Mesothelial cell of epicardium (in vitro differentiated cells): ENCODE results near the gene PGBD1. TPM values are rescaled to one million over a fixed set of nuclear protein-coding genes. Genes with fewer than 3 reads are reported as not detected.

Experiments
- DNase-seq, 2 experiments: peaks; one replicate each; pipeline ENCODE4 v3.0.0; 2021; ENCODE audit warnings: low spot score in 2 of 2; ENCODE audit not compliant: unreplicated experiment in 2 of 2
- H3K27ac Mint-ChIP-seq: 2 replicates; pipeline ENCODE4 v1.8.0; 2021; ENCODE audit warnings: mixed read lengths
- H3K27me3 Mint-ChIP-seq: 2 replicates; pipeline ENCODE4 v1.8.0; 2021; ENCODE audit warnings: low read depth, mixed read lengths
- H3K36me3 Mint-ChIP-seq: 2 replicates; pipeline ENCODE4 v1.8.0; 2021; ENCODE audit warnings: mixed read lengths
- H3K4me1 Mint-ChIP-seq: 2 replicates; pipeline ENCODE4 v1.8.0; 2021; ENCODE audit warnings: mixed read lengths
- H3K4me3 Mint-ChIP-seq: 2 replicates; pipeline ENCODE4 v1.8.0; 2021; ENCODE audit warnings: mild to moderate bottlenecking, moderate library complexity, mixed read lengths
- H3K9me3 Mint-ChIP-seq: 2 replicates; pipeline ENCODE4 v1.8.0; 2021; ENCODE audit warnings: mixed read lengths
- total RNA-seq: library from RNA; stranded (reverse); gene quantifications from 3 replicates; pipeline ENCODE4 v1.2.1, GENCODE V29; 2021
- TF ChIP-seq, protein P1 (sequence below): fragments of 200-600 bp; sonication (generic); IDR thresholded peaks from one replicate; pipeline ENCODE4 v1.5.0; 2021; ENCODE audit warnings: antibody characterized with exemption; ENCODE audit not compliant: unreplicated experiment

PGBD1 gene
- total RNA-seq, result 8.9 to 9.4 TPM (median 9.2 TPM) in 3 replicates

DNA sequence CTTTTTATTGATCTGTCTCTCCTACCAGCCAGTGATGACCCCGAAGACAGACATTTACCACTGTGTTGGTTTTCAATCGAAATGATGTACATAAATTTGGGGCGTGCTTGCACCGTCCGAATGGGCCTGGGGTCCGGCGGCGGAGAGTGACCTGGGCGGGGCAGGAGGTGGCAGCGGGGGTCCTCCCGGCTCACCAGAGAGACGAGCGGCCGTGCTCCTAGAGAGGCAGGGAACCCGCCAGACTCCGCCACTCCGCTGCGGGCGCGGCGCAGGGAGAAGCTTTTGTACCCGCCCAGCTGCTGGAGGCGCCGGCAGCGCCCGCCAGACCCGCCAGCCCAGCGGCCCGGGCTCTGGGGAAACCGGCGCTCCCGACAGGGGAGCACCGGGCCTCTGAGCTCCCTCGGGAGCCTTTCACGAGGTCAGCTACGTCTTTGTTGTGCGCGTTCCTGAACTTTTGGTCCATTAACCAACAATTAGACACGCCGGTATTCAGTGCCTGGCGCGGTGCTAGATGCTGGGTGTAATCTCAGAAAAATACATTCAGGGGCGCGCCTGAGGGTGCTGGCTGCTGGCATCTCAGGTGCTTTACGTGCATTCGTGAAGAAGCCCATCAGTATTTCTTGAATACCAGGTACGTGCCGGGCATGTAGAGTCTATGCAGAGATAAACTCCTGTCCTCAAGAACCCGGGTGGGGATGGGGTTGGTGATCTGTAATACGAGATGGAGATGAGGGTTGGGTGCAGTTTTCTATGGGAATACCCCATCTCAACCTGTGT is at the start of gene PGBD1:
TSS of gene PGBD1 (plus strand) at position 285 of the 777 bp plus-strand sequence. CDS start 2,242 bp downstream, outside the sequence.
- peak; percentile 49 to 75 for DNase-seq
- TF ChIP-seq, protein P1, sequence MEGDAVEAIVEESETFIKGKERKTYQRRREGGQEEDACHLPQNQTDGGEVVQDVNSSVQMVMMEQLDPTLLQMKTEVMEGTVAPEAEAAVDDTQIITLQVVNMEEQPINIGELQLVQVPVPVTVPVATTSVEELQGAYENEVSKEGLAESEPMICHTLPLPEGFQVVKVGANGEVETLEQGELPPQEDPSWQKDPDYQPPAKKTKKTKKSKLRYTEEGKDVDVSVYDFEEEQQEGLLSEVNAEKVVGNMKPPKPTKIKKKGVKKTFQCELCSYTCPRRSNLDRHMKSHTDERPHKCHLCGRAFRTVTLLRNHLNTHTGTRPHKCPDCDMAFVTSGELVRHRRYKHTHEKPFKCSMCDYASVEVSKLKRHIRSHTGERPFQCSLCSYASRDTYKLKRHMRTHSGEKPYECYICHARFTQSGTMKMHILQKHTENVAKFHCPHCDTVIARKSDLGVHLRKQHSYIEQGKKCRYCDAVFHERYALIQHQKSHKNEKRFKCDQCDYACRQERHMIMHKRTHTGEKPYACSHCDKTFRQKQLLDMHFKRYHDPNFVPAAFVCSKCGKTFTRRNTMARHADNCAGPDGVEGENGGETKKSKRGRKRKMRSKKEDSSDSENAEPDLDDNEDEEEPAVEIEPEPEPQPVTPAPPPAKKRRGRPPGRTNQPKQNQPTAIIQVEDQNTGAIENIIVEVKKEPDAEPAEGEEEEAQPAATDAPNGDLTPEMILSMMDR, result no peak
- peaks cover 11% of the 10 kb centered on the region for H3K4me1 Mint-ChIP-seq
- H3K27me3 Mint-ChIP-seq, result no peaks in the 10 kb centered on the region
- H3K27ac Mint-ChIP-seq, result peak within 1 kb of the TSS; percentile 75
- H3K9me3 Mint-ChIP-seq, result peaks cover 10% of the 10 kb centered on the region
- H3K4me3 Mint-ChIP-seq, result peak within 1 kb of the TSS; percentile 92
- peaks cover 24% of the 10 kb centered on the region for H3K36me3 Mint-ChIP-seq

DNA sequence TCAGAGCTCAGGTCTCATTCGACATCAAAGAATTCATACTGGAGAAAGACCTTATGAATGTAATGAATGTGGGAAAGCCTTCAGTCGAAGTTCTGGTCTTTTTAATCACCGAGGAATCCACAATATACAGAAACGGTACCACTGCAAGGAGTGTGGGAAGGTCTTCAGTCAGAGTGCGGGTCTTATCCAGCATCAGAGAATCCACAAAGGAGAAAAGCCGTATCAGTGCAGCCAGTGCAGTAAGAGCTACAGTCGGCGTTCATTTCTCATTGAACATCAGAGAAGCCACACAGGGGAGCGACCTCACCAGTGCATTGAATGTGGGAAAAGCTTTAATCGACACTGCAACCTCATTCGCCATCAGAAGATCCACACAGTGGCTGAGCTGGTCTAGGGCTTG is 48.6 kb upstream of the PGBD1 start:
- H3K27me3 Mint-ChIP-seq, result no peaks in the 10 kb centered on the region

GRCh38 chr6:28235912-28236452 is 45.4 kb upstream of the PGBD1 start:
- peaks cover 13% of the 10 kb centered on the region for H3K9me3 Mint-ChIP-seq
- H3K27me3 Mint-ChIP-seq, result no peaks in the 10 kb centered on the region
- no peak overlapping the region for H3K4me3 Mint-ChIP-seq
- no peak overlapping the region for H3K27ac Mint-ChIP-seq
- H3K36me3 Mint-ChIP-seq, result peaks cover 55% of the 10 kb centered on the region
- TF ChIP-seq, protein P1, result no peak
- no peaks in the 10 kb centered on the region for H3K4me1 Mint-ChIP-seq
- no peak for DNase-seq

More for the DNA sequence above, 48.6 kb upstream of the PGBD1 start:
- no peak for DNase-seq
- no peaks in the 10 kb centered on the region for H3K4me1 Mint-ChIP-seq
- no peak overlapping the region for H3K4me3 Mint-ChIP-seq
- peaks cover 68% of the 10 kb centered on the region for H3K36me3 Mint-ChIP-seq
- peaks cover 6% of the 10 kb centered on the region for H3K9me3 Mint-ChIP-seq
- no peak overlapping the region for H3K27ac Mint-ChIP-seq
- TF ChIP-seq, protein P1, result no peak

DNA sequence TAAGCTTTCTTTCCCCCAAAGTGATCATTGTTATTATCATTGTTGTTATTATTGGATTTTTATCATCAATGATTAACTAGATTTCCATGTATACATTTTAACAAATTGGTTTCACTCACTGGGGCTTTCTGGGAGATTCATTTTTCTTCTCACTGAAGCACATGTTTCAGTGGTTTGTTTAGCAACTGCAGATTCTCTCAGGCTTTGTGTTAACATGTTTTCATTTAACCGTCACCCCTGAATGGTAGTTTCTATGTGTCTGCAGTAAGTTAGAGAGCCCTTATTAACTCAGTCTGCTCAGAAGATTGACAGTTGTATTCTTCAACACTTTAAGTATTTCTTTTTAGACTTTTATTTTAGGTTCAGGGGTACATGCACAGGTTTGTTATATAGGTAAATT is 41.7 kb upstream of the PGBD1 start:
- Mint-ChIP-seq H3K9me3 (peaks cover 6% of the 10 kb centered on the region), H3K36me3 (peaks cover 31% of the 10 kb centered on the region), H3K27me3 (no peaks in the 10 kb centered on the region), H3K27ac (no peak overlapping the region), H3K4me1 (no peaks in the 10 kb centered on the region), H3K4me3 (no peak overlapping the region)
- TF ChIP-seq, protein P1, result no peak
- DNase-seq, result no peak

- H3K27me3 Mint-ChIP-seq, result no peaks in the 10 kb centered on the region
- peaks cover 6% of the 10 kb centered on the region for H3K9me3 Mint-ChIP-seq
- TF ChIP-seq, protein P1, result no peak
- no peak overlapping the region for H3K4me3 Mint-ChIP-seq
- no peaks in the 10 kb centered on the region for H3K4me1 Mint-ChIP-seq
- H3K27ac Mint-ChIP-seq, result no peak overlapping the region
- peaks cover 30% of the 10 kb centered on the region for H3K36me3 Mint-ChIP-seq
- no peak for DNase-seq
These were observed 40.9 kb upstream of the PGBD1 start for GRCh38 chr6:28240471-28240870.
